ENCODE data around the gene INPPL1.

DNA sequence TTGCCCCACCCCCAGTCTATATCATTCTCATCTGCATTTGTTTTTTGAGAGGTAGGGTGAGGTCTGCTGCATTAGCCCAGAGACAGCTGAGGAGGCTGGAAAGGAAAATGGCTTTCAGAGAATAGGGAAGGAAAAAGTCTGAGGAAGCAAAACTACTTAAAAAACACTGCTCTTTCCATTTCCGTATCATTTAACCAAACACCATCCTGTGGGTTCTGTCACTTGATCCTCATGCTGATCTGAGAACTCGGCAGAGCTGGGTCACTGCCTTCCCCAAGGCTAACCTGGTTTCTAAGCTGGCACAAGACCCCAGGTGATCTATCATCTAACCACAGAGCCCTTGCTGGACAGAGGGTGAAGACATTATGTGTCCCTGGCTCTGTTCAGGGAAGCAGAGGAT, 6.7 kb upstream of the INPPL1 start:
- TF ChIP-seq CTCF (IDR thresholded peaks at IDR 0.05), result no peak
- TF ChIP-seq EZH2 (IDR thresholded peaks at IDR 0.05; ENCODE audit: borderline replicate concordance, insufficient read depth, low read depth, low read length, poor library complexity, severe bottlenecking), result no peak
